Spleen (tissue), 11 donors: ENCODE results near the gene LRPPRC. TPM values are rescaled to one million over a fixed set of nuclear protein-coding genes. Genes with fewer than 3 reads are reported as not detected.
A peak's percentile ranks its signal among the peaks of the same experiment; 100 is the strongest.

Experiments used
- DNase-seq: peaks from one replicate; pipeline ENCODE4 v3.0.0-alpha.2; 2020
- H3K27ac ChIP-seq, 8 donors: fragments of 200-600 bp; sonication (generic) in 7 of 8; 1 replicate in 4 of 8; 2 replicates in 4 of 8; pipeline versions ENCODE4 v1.5.0 to v1.8.0; 2016 to 2021; ENCODE audit warnings: inconsistent platforms in 4 of 8, mild to moderate bottlenecking in 4 of 8, moderate library complexity in 1 of 8
- H3K27me3 ChIP-seq, 7 donors: fragments of 200-600 bp; sonication (generic) in 6 of 7; replicated peaks in 1 of 7; 1 replicate in 4 of 7; 2 replicates in 3 of 7; pipeline versions ENCODE4 v1.5.0 to v1.8.0; 2016 to 2021; ENCODE audit warnings: inconsistent platforms in 3 of 7, mild to moderate bottlenecking in 1 of 7
- H3K36me3 ChIP-seq, 6 donors: fragments of 200-600 bp; sonication (generic) in 5 of 6; 1 replicate in 4 of 6; 2 replicates in 2 of 6; pipeline versions ENCODE4 v1.5.0 to v1.8.0; 2016 to 2021; ENCODE audit warnings: inconsistent platforms in 2 of 6
- H3K4me1 ChIP-seq, 6 donors: fragments of 200-600 bp; sonication (generic) in 5 of 6; 1 replicate in 3 of 6; 2 replicates in 3 of 6; pipeline versions ENCODE4 v1.5.0 to v1.8.0; 2016 to 2021; ENCODE audit warnings: inconsistent platforms in 3 of 6
- H3K4me3 ChIP-seq, 8 donors: fragments of 200-600 bp; sonication (generic) in 7 of 8; 1 replicate in 4 of 8; 2 replicates in 4 of 8; pipeline versions ENCODE4 v1.5.0 to v1.8.0; 2016 to 2021; ENCODE audit warnings: inconsistent platforms in 4 of 8, mild to moderate bottlenecking in 4 of 8, moderate library complexity in 2 of 8
- H3K9me3 ChIP-seq, 8 donors: fragments of 200-600 bp; sonication (generic) in 7 of 8; 1 replicate in 4 of 8; 2 replicates in 4 of 8; pipeline versions ENCODE4 v1.5.0 to v1.8.0; 2016 to 2021; ENCODE audit warnings: inconsistent platforms in 4 of 8
- POLR2A ChIP-seq, 3 donors: fragments of 450-650 bp; IDR thresholded peaks; one replicate each; pipeline ENCODE4 v1.5.1; 2017; ENCODE audit warnings: antibody characterized with exemption in 3 of 3, mild to moderate bottlenecking in 1 of 3
- POLR2AphosphoS5 ChIP-seq, 3 donors: sonication (generic); formaldehyde crosslinking; IDR thresholded peaks; one replicate each; pipeline ENCODE4 v1.5.1; 2017; ENCODE audit warnings: antibody characterized with exemption in 3 of 3
- WGBS, 5 donors: extraction: QIAGEN DNeasy Blood & Tissue Kit in 3 of 5; methylation state at CpG; one replicate each; pipeline versions ENCODE4 v1.1.5 to v1.1.7; 2013 to 2018; 5-methylcytosine and 5-hydroxymethylcytosine counted together
- intact Hi-C: fragments of 100-400 bp; cut with DNase I; formaldehyde crosslinking; loops from one replicate; pipeline ENCODE4 v1.15.0; 2023; ENCODE audit warnings: low total_unique reads
- polyA plus RNA-seq, 3 donors: library from polyadenylated mRNA; stranded (reverse); fragments of 200-250 nt; gene quantifications; one replicate each; pipeline ENCODE4 v1.2.1, GENCODE V29; 2013
- total RNA-seq, 7 donors: library from RNA; depleted of rRNA in 3 of 7; stranded (reverse); fragments of >200 nt in 3 of 7; fragmentation: NEBNext Ultra II Directional in 4 of 7; extraction: Animal tissue kit (Norgen Biotek cat#: 25700) in 4 of 7; gene quantifications; one replicate each; pipeline versions ENCODE4 v1.1.0 to v1.2.1, GENCODE V29; 2016 to 2021
- TF ChIP-seq, protein P1 (sequence below), 11 experiments: fragments of 200-600 bp in 7 of 11; fragments of 450-650 bp in 4 of 11; sonication (generic) in 4 of 11; IDR thresholded peaks in 8 of 11; conservative IDR thresholded peaks in 3 of 11; 1 replicate in 7 of 11; 2 replicates in 4 of 11; pipeline versions ENCODE4 v1.4.0 to v1.8.0; 2016 to 2021; ENCODE audit warnings: antibody characterized with exemption in 11 of 11, inconsistent platforms in 4 of 11, mild to moderate bottlenecking in 1 of 11
- donor health status: healthy with polysubstance abuse.
- donor health status: DM: no; HTN: no; CAD: no; lungs with moderate emphysema.
- donor health status: DM: no; HTN: no; CAD: no.
- donor health status: Bipolar disorder and iron deficiency.
- donor health status: healthy.
- donor health status: DM: no; HTN: no; CAD: no.
- donor health status: DM: yes; HTN: yes; CAD: no.

LRPPRC gene
- total and polyA plus RNA-seq, 10 donors = 25.0 to 72.5 (median 57.1) TPM

GRCh38 chr2:43855292-43855691 is 140.5 kb downstream of the LRPPRC start:
- intact Hi-C loops = no loop called here
- H3K27ac ChIP-seq = no peak overlapping the region

DNA sequence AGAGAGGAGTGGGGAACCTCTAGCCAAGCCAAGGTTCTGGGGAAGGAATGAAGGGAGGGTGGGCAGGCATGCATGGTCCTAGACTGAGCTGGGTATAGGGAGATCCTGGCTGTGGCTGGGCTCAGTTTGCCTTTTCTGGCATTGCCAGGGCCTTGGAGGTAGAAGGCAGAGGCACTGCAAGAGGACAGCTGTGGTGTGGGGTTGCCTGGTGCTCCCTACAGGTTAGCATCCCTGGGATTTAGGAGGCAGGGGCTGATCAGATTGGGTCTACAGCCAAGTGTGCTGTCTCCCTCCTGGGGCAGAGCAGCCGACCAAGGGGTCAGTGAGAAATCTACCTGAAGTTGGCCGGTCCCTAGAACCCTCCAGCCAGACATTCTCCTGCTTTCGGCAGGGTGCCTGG is 141.1 kb downstream of the LRPPRC start:
- H3K27me3 ChIP-seq = peaks cover 0 to 81% (median 23%) of the 10 kb centered on the region in 7 donors

More at GRCh38 chr2:43855292-43855691, 140.5 kb downstream of the LRPPRC start:
- peaks cover 0 to 88% (median 23%) of the 10 kb centered on the region in 7 donors for H3K27me3 ChIP-seq
- H3K9me3 ChIP-seq = no peaks in the 10 kb centered on the region
- no peaks in the 10 kb centered on the region for H3K4me1 ChIP-seq
- H3K36me3 ChIP-seq = no peaks in the 10 kb centered on the region
- TF ChIP-seq, protein P1, sequence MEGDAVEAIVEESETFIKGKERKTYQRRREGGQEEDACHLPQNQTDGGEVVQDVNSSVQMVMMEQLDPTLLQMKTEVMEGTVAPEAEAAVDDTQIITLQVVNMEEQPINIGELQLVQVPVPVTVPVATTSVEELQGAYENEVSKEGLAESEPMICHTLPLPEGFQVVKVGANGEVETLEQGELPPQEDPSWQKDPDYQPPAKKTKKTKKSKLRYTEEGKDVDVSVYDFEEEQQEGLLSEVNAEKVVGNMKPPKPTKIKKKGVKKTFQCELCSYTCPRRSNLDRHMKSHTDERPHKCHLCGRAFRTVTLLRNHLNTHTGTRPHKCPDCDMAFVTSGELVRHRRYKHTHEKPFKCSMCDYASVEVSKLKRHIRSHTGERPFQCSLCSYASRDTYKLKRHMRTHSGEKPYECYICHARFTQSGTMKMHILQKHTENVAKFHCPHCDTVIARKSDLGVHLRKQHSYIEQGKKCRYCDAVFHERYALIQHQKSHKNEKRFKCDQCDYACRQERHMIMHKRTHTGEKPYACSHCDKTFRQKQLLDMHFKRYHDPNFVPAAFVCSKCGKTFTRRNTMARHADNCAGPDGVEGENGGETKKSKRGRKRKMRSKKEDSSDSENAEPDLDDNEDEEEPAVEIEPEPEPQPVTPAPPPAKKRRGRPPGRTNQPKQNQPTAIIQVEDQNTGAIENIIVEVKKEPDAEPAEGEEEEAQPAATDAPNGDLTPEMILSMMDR (IDR thresholded peaks at IDR 0.05 in 8 of 11, conservative IDR thresholded peaks at IDR 0.05 in 3 of 11) = no peak
- TF ChIP-seq POLR2AphosphoS5 (IDR thresholded peaks at IDR 0.05) (no peak), POLR2A (IDR thresholded peaks at IDR 0.05) (no peak)
- DNase-seq = no peak
- 76 to 94% (median 88%) methylated on average over 2 of the region's 2 CpGs for WGBS, 5 donors
- H3K4me3 ChIP-seq = no peak overlapping the region

GRCh38 chr2:43853141-43854081 is 142.4 kb downstream of the LRPPRC start:
- H3K36me3 ChIP-seq = no peaks in the 10 kb centered on the region
- DNase-seq = peak; percentile 62

More for the DNA sequence above, 141.1 kb downstream of the LRPPRC start:
- no peak overlapping the region for H3K27ac ChIP-seq
- no peaks in the 10 kb centered on the region for H3K36me3 ChIP-seq
- DNase-seq = peak; percentile 31
- no peak overlapping the region for H3K4me3 ChIP-seq
- 76 to 86% (median 84%) methylated on average over 3 of the region's 3 CpGs for WGBS, 5 donors
- H3K4me1 ChIP-seq = no peaks in the 10 kb centered on the region
- no peaks in the 10 kb centered on the region for H3K9me3 ChIP-seq
- intact Hi-C loops = no loop called here
- TF ChIP-seq, protein P1 (IDR thresholded peaks at IDR 0.05 in 8 of 11, conservative IDR thresholded peaks at IDR 0.05 in 3 of 11) = no peak
- no peak for TF ChIP-seq POLR2A (IDR thresholded peaks at IDR 0.05)
- no peak for TF ChIP-seq POLR2AphosphoS5 (IDR thresholded peaks at IDR 0.05)

More at GRCh38 chr2:43853141-43854081, 142.4 kb downstream of the LRPPRC start:
- H3K27ac ChIP-seq = no peak overlapping the region
- 78 to 93% (median 85%) methylated on average over 9 to 10 of the region's 10 CpGs for WGBS, 5 donors
- intact Hi-C loops = no loop called here
- peaks cover 0 to 69% (median 18%) of the 10 kb centered on the region in 7 donors for H3K27me3 ChIP-seq
- no peaks in the 10 kb centered on the region for H3K9me3 ChIP-seq
- TF ChIP-seq POLR2AphosphoS5 (IDR thresholded peaks at IDR 0.05) = no peak
- TF ChIP-seq, protein P1 (IDR thresholded peaks at IDR 0.05 in 8 of 11, conservative IDR thresholded peaks at IDR 0.05 in 3 of 11) = no peak
- no peak for TF ChIP-seq POLR2A (IDR thresholded peaks at IDR 0.05)
- H3K4me1 ChIP-seq = no peaks in the 10 kb centered on the region
- H3K4me3 ChIP-seq = no peak overlapping the region
